ENCODE measurements around the gene ATP5F1E.

DNA sequence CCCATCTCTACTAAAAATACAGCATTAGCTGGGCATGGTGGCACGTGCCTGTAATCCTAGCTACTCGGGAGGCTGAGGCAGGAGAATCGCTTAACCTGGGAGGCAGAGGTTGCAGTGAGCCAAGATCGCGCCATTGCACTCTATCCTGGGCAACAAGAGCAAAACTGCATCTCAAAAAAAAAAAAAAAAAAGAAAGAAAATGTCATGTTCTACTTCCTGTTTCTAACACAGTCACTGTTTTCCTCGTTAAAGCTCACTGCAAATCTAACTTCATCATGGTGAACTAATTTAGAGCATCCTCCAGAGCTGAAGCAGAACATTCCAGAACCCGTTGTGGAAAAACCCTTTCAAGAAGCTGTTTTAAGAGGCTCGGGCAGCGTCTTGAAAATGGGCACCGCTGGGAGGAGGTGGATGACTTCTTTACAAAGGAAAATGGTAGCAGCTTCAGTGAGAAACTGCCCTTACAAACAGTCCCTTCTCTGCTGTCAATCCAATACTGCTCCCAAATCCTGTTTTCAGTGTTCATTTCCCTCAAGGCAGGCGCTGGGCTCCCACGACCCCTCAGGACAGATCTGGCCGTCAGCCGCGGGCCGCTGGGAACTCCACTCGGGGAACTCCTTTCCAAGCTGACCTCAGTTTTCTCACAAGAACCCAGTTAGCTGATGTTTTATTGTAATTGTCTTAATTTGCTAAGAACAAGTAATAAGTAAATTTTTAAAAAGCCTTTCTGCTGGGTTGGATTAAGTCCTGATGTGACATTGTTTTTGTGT, 37.6 kb downstream of the ATP5F1E start:
- TF ChIP-seq, protein P1, sequence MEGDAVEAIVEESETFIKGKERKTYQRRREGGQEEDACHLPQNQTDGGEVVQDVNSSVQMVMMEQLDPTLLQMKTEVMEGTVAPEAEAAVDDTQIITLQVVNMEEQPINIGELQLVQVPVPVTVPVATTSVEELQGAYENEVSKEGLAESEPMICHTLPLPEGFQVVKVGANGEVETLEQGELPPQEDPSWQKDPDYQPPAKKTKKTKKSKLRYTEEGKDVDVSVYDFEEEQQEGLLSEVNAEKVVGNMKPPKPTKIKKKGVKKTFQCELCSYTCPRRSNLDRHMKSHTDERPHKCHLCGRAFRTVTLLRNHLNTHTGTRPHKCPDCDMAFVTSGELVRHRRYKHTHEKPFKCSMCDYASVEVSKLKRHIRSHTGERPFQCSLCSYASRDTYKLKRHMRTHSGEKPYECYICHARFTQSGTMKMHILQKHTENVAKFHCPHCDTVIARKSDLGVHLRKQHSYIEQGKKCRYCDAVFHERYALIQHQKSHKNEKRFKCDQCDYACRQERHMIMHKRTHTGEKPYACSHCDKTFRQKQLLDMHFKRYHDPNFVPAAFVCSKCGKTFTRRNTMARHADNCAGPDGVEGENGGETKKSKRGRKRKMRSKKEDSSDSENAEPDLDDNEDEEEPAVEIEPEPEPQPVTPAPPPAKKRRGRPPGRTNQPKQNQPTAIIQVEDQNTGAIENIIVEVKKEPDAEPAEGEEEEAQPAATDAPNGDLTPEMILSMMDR (IDR thresholded peaks at IDR 0.05), result no peak
- TF ChIP-seq POLR2A (IDR thresholded peaks at IDR 0.05), result no peak

Measured in lower leg skin (tissue), 3 donors.